22Rv1 (cell line): Measurements from ENCODE around the gene ARHGEF10L.

Experiments used
- H3K27ac ChIP-seq: fragments of 450-650 bp; 2 replicates; pipeline ENCODE4 v1.5.1; 2017
- ZFX ChIP-seq: fragments of 450-650 bp; IDR thresholded peaks from 2 replicates; pipeline ENCODE4 v1.6.1; 2017; ENCODE audit warnings: antibody characterized with exemption, borderline replicate concordance
- TF ChIP-seq, protein P1 (sequence below): fragments of 450-650 bp; IDR thresholded peaks from 2 replicates; pipeline ENCODE4 v1.5.1; 2017; ENCODE audit warnings: mild to moderate bottlenecking

Gene ARHGEF10L

DNA sequence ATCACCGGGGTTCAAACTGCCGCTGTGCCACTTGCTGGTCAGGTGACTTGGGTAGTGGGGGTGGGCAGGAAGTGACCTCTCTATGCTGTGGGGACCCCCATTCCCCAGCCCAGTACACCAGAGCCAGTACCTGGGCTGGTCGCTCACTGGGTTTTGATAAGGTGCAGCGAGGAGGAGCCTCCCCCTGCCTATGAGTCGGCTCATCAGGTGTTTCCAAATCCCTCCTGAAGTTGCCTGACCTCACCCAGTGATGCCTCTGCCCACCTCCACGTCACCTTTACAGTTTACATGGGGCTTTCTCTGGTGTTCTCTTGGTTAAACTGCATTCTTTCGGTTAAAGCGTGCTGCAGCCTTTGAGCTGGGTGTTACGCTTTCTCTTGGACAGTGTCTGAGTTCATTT is 58.2 kb downstream of the ARHGEF10L start:
- TF ChIP-seq, protein P1, sequence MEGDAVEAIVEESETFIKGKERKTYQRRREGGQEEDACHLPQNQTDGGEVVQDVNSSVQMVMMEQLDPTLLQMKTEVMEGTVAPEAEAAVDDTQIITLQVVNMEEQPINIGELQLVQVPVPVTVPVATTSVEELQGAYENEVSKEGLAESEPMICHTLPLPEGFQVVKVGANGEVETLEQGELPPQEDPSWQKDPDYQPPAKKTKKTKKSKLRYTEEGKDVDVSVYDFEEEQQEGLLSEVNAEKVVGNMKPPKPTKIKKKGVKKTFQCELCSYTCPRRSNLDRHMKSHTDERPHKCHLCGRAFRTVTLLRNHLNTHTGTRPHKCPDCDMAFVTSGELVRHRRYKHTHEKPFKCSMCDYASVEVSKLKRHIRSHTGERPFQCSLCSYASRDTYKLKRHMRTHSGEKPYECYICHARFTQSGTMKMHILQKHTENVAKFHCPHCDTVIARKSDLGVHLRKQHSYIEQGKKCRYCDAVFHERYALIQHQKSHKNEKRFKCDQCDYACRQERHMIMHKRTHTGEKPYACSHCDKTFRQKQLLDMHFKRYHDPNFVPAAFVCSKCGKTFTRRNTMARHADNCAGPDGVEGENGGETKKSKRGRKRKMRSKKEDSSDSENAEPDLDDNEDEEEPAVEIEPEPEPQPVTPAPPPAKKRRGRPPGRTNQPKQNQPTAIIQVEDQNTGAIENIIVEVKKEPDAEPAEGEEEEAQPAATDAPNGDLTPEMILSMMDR: no peak
- TF ChIP-seq ZFX: no peak

DNA sequence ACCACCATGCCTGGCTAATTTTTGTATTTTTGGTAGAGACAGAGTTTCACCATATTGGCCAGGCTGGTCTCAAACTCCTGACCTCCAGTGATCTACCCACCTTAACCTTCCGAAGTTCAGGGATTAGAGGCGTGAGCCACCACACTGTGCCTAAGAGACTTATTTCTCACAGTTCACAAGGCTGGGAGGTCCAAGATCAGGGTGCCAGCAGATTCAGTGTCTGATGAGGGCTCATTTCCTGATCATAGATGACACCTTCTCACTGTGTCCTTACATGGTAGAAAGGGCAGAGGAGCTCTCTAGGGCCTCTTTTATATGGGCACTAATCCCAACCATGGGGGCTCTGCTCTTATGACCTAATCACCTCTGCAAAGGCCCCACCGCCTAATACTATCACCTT is 58.8 kb downstream of the ARHGEF10L start:
- TF ChIP-seq, protein P1: no peak
- no peak for TF ChIP-seq ZFX
- H3K27ac ChIP-seq: no peak overlapping the region

More for the DNA sequence above, 58.2 kb downstream of the ARHGEF10L start:
- no peak overlapping the region for H3K27ac ChIP-seq

DNA sequence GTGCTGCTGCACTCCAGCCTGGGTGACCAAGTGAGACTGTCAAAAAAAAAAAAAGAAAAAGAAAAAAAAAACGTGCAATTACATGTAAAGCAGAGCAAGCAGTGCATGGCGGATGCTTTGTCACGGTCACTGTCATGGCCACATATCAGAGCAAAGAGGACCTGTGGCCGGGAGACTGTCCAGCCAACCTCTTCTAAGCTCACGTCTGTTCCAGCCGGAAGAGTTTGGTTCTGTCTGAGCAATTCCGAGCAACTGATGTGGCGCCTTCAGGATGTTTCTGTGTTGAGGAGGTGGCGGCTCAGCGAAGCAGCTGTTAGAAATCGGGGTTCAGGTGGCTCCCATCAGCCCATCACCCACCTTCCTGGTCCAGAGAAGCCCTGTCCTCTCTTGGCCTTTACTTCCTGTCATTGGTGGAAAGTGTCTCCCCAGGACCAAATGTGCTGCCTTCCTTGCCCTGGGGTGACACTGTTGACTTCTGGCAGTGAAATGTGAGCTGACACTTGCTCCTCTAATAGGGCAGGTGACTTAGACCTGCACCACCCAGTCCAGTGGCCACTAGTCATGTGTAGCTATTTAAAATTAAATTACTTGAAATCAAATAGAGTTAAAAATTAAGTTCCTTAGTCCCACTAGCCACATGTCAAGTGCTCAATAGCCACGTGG is 59.9 kb downstream of the ARHGEF10L start:
- no peak for TF ChIP-seq ZFX
- TF ChIP-seq, protein P1: no peak
- H3K27ac ChIP-seq: no peak overlapping the region

- no peak overlapping the region for H3K27ac ChIP-seq
- TF ChIP-seq, protein P1: no peak
- no peak for TF ChIP-seq ZFX
Observed at GRCh38 chr1:17599954-17600300, 60.4 kb downstream of the ARHGEF10L start.

DNA sequence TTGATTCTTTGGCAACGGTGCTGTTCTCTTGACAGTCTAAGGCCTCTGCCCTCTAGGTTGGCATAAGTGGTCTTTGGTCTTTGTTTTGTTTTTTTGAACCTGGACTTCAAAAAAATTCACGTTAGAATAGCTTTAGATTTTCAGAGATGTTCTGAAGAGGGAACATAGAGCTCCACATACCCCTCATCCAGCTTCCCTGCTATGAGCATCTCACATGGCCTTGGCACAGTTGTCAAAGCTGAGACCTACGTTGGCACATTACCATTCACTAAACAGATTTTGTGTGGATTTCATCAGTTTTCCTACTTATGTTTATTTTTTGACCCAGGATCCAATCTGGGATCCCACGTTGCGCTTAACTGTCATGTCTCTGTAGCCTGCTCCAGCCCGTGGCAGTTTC is 60.8 kb downstream of the ARHGEF10L start:
- no peak for TF ChIP-seq ZFX
- TF ChIP-seq, protein P1: no peak
- H3K27ac ChIP-seq: no peak overlapping the region

- no peak for TF ChIP-seq ZFX
- TF ChIP-seq, protein P1: no peak
- no peak overlapping the region for H3K27ac ChIP-seq
Observed at GRCh38 chr1:17601643-17602382, 62.3 kb downstream of the ARHGEF10L start.
